ENCODE measurements around the gene DBF4B. TPM values are rescaled to one million over a fixed set of nuclear protein-coding genes. Genes with fewer than 3 reads are reported as not detected.
A peak's percentile ranks its signal among the peaks of the same experiment; 100 is the strongest.

Gene DBF4B
- total and polyA plus RNA-seq, 2 of the 13 experiments (the other 11 are each of a cell fraction or from before 2014, with no cell fraction given): 11.7 to 13.2 TPM

- TF ChIP-seq HIC2 (CRISPR knock-in tag; IDR thresholded peaks at IDR 0.05; ENCODE audit: low read depth): peak; percentile 40; the same call in 1 of the 2 replicates
- peak; percentile 76 for TF ChIP-seq AGO2 (optimal IDR thresholded peaks at IDR 0.05; ENCODE audit: low read depth, low read length)
- TF ChIP-seq ZNF446 (CRISPR knock-in tag; IDR thresholded peaks at IDR 0.05): 0 out of 2 replicates have a peak, but pooled peaks have one; percentile 48
Measured at GRCh38 chr17:44752953-44753861, 44.7 kb downstream of the DBF4B start (continued).

- FAIRE-seq: no peak
- Histone ChIP-seq H3K27ac (ENCODE audit: extremely low read length, insufficient read depth, low read length) (no peak overlapping the region), H3K4me3 (replicated peaks in 1 of 3; ENCODE audit: insufficient read depth in 1 of 3, low read depth in 2 of 3, low read length in 3 of 3) (no peak overlapping the region), H4K20me1 (ENCODE audit: insufficient read depth, low read length) (no peaks in the 10 kb centered on the region), H3K79me2 (ENCODE audit: insufficient read depth, low read length) (no peaks in the 10 kb centered on the region), H3K4me2 (ENCODE audit: low read depth, low read length) (no peak overlapping the region; the same call in 1 of the 2 replicates), H3K27me3 (ENCODE audit: control insufficient read depth in 1 of 2, insufficient read depth in 2 of 2, low read length in 2 of 2) (peaks cover 9 to 20% of the 10 kb centered on the region in 2 experiments), H3K36me3 (replicated peaks in 1 of 2; ENCODE audit: control insufficient read depth in 1 of 2, insufficient read depth in 2 of 2, low read length in 2 of 2) (no peaks in the 10 kb centered on the region; a peak in 1 of 5 replicates), H3K9ac (ENCODE audit: insufficient read depth, low read depth, low read length) (no peak overlapping the region), H3K4me1 (ENCODE audit: insufficient read depth, low read length) (peaks cover 18% of the 10 kb centered on the region), H2AFZ (ENCODE audit: low read length) (no peak overlapping the region), H3K9me3 (ENCODE audit: low read length) (no peaks in the 10 kb centered on the region)
- CTCF ChIA-PET (ENCODE audit: low intra/inter-chr PET ratio, low total read pairs): no interaction called here
- BruUV-seq (replicated peaks): no TSS peak
- no peak for DNase-seq (ENCODE audit: low spot score)
- no peak for ATAC-seq
- WGBS (ENCODE audit: low lambda C conversion rate): 36% methylated on average over 7 of the region's 7 CpGs
- in situ Hi-C loops (cut with HindIII; ENCODE audit: extremely low pct_ligation_motif_present, low pct_unique_long_range_greater_than_20kb): no loop called here
- POLR2A ChIA-PET: interaction anchor here (1.0 kb wide), 1 partner anchor 21 kb away, joined by 5 read pairs; no protein-coding TSS in a partner anchor
- TF ChIP-seq ZNF770 (CRISPR knock-in tag; IDR thresholded peaks at IDR 0.05): peak; percentile 79
- TF ChIP-seq NFRKB (IDR thresholded peaks at IDR 0.05): no peak
- 0 out of 2 replicates have a peak, but pooled peaks have one; percentile 3 for TF ChIP-seq GABPB1 (CRISPR knock-in tag; IDR thresholded peaks at IDR 0.05)
- intact Hi-C loops (cut with micrococcal nuclease; ENCODE audit: unreplicated experiment): no loop called here
Measured at GRCh38 chr17:44754276-44754675, 45.8 kb downstream of the DBF4B start.

Data from HepG2 (cell line).